NCI-H1105 (cell line): Measurements from ENCODE around the gene FRMD4A.

Experiments
- DNase-seq: peaks from one replicate; lab custom pipeline; 2025; lab: John Stamatoyannopoulos, UW

Gene FRMD4A

DNA sequence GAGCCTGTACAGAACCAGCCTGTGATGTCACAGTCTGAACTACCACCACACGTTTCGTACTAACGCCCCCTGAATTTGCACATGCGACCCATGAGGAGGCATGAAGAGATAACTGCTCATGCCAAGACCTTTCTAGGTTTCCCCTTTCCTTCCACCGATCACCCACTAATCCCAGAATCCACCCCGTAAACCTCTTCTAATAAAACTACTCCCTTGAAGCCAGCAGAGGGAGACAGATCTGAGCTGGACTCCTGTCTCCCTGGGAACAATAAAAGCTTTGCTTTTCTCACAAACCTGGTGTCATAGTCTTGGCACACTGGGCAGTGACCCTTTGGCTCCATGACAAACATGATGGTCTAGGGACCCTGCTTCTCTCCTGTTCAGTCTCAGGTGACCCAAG lies 144.5 kb downstream of the FRMD4A start:
- DNase-seq, result no peak

DNA sequence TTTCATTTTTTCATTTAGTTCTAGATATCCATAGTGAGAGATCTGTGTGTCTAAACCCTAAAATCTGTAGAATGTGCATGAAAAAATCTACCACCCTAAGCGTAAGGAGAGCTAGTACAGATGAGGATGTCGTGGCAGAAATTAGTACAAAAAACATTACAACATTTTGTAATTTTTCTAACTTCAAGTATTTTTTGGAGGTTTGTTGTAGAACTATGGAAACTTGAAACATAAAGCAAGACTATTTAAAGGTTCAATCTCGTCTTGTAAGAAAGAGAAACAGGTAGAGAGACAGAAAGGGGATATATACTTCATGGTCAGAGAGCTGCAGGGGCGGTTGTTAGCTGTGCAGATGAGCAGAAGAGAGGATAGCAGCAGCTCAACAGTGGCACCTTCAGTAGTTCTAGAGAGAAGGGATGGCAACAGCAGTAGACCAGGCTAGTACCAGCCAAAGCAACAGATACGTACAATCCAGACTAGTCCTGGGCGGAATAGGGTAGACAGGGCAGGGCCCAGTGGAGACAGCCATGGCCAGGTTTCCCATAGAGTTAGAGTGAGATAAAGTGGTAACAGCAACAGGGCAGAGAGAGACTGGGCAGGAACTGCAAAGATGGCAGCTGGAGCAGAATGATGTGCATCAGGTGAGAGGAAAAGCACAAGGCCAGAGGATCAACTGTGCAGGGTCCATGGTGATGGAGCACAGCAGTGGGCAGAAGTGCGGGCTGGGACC lies 145.2 kb downstream of the FRMD4A start:
- no peak for DNase-seq

DNA sequence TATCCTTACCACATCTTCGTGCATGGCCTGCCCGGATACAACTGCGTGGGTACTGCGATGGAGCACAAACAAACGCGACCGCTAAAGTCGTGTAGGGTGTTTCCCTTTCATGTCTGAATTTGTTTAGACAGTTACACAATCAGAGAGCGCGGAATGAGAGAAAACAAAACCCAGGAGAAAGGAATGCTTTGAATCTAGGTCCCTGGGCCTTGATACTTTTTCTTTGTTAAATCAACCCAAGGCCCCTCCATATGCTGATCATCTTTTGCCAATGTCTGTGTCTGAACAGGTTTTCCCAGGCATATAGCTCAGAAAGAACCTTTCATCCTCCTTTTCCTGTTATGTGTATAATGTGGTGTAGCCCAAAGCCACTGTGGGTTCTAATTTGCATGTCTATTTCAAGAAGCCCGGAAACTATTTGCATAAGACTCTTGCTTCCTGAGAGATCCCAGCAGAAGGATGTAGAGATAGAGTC lies 145.8 kb downstream of the FRMD4A start:
- DNase-seq, result no peak

DNA sequence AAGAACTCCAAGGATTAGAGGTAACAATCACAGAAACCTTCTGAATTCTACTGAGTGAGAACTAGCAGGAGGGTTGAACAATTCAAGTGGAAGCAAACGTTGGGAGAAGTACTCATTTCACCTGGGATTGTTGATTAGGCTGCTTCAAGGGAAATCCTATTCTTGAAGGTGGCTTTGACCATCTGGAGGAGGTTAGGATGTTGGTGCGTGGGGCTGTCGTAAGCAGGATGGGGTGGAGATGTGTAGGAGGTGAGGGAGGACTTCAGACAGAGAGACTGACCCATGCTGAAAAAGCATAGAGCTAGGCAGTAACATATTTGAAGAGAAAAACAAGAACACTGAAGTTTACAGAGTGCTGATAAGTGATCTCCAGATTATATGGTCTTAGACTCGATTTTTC lies 147.9 kb downstream of the FRMD4A start:
- no peak for DNase-seq

DNA sequence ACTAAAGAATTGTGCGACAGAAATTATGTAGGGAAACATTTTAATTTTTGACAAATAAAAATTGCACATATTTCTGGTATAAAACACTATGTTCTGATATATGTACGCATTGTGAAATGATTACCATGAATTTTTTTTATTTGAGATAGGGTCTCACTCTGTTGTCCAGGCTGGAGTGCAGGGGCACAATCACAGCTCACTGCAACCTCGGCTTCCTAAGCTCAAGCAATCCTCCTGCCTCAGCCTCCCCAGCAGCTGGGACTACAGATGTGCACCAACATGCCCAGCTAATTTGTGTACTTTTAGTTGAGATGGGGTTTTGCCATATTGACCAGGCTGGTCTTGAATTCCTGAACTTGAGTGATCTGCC lies 149.2 kb downstream of the FRMD4A start:
- DNase-seq, result no peak

DNA sequence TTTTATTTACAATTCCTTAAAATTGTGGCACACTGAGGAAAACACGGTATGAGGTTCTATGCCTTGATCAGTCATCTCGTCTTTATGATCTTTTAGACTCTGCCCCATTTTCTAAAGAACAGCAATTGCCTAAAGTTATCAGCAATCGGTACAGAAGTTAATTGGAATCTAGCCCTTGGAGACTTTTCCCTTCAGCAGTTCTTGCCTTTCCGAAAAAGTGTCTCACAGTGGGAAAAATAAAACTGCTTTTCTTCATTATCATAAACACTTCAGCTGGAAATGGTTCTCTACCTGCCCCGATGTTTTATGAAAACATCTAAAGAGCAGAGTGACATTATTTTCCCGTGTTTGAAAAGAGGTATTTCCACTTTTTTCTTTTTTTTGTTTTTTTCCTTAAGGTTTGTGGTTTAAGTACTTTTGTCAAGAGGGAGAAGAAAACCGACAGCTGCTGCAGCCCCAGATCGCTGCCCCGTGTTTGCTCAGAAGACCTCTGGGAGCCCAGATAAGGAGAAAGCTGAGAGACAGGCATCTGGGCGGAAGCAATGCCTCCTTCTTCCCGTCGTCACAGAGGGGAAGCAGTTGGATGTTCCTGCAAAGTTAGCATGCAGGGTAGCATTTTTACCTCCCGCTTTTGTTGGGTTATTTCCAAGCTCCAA lies 149.7 kb downstream of the FRMD4A start:
- no peak for DNase-seq

DNA sequence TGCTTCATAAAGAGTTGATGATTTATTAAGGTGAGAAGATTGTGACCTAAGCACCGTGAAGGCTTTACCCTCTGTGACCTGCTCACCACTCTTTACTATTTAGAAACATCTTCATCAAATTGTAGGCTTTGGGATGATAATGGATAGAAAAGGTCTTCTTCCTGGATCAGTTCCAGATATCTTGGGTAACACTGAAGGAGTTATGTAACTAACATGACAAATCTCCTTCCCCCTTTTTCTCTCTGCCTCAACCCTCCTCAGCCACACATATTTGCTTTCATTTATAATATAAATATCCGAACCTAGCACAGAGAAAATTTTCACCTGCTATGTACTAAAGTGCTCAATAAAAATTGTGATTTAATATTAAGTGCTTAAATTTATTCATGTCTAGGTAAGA lies 151.5 kb downstream of the FRMD4A start:
- no peak for DNase-seq

DNA sequence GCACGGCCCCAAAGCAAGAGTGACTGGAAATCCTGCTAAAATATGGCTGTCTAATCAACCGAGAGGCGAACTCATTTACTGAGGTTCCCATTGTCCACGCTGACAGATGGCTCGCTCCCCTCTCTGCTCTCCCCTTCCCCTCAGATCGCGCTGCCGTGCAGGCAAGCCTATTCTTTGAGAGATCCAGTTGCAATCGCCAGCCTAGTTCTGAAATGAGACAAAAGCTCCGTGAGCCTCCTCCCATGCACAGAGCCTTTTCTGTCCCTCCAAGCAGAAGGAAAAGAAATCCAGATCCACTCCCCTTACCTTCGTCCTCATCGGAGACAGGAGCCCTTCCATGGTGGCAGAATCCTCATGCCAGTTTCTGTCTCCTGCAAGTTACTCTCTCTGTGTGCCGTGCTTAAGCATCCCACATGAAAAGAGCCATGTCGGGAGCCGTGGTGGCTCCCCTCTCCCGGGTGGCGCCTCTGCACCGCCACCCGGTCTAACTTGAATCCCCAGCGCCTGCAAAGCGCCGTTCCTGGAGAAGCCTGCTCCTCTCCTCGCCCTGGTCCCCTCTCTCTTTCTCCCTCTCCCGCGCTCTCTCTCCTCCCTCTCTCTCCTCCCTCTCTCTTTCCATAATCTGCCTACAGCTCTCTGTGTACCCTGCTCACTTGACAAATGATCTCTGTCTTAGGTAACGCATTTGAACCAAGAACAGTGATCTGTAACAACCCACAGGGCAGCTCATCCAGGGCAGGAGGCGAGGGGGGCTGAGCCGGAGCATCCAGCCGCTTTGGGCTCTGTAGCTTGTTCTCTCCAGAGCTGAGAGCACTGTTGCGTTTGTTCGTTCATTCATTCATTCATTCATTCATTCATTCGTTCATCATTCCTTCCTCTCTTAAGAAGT lies 156.8 kb downstream of the FRMD4A start:
- no peak for DNase-seq

DNA sequence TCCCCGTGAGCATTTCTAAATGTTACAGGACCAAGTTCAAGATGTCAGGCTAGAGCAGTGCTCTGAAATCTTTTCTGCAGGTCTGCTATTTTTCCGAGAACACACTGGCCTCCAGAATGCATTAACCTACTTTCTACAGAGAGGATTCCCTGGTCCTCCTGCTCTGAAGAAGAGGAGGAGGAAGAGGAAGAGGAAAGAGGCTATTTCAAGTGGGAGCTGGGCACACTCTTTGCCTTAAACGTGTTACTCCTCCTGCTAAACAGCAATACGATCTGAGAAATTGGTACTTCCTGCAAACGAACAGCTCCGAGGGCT lies 157.4 kb downstream of the FRMD4A start:
- no peak for DNase-seq

DNA sequence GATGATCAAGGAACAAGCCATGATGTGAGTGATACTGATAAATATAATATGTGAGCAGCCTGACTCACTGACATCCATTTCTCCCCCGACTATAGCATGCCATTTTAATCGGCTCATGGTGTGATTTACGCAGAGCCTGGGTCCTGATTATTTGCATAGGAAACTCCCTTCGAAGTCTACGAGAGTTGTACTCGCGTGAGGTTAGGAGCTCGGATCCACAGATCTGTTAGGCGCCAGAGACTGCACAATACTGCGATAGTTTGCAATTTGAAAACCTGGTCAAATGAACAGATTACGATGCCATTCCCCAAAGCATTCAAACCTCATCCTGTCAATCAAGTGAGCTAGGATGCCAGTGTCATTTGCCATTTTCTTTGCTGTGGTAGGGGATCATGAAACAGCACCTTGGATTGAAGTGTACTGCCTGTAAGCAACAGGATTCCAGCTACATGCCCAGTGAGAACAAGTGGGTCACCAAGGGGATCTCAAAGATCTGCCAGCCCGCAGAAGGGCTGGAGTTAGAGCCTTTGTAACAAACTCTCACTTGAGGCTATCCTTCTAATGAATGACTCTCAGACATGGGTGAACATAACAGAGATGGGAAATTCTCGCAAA lies 158.3 kb downstream of the FRMD4A start:
- no peak for DNase-seq

DNA sequence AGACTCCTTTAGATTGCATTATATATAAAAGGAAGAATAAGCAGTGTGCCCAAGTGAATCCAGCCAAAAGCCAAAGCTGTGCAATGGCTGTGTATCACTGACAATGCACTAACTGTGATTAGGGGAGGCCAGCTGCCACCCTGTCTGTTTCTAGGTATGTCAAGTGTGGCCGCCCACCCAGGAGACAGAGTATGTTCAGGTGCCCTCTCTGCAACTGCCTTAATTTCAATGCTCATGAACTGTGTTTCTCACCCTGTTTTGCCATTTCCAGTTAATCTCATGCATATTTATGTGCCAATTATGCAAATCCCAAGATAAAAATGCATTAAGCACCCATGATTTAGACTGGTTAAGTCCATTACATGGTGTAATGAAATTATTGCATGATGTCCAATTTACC lies 159.4 kb downstream of the FRMD4A start:
- DNase-seq, result no peak

DNA sequence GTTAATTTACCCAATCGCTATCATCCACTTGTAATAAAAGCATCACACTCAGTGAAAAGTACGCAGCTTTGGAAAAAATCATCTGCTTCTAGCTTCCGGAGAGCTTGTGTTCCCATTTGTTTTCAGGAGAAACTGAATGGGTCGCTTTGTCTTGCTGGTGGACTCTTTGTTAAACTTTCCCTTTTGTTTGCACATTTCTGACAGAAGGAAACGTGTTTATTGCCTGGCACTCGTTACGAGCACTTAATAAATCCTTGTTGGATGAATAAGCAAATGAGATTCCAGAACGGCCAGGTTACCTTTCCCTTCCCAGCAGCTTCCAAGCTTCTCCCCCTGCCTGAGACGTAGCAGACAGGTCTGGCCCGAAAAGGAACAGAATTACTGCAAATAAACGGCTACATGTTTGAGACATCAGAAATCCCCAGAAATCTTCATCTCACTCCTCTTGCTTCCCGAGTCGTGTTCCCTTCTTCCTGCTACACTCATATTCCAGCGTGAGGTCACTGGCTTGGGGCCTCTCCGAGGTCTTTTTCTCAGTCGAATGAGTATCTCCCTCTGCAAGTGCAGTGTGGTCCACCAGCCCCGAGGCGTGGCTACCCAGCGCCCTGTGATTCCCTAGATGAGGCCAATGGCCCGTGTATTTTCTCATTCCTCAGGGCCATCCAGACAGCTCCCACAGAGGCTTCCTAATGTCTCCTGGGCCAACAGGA lies 167.2 kb downstream of the FRMD4A start:
- DNase-seq, result no peak

DNA sequence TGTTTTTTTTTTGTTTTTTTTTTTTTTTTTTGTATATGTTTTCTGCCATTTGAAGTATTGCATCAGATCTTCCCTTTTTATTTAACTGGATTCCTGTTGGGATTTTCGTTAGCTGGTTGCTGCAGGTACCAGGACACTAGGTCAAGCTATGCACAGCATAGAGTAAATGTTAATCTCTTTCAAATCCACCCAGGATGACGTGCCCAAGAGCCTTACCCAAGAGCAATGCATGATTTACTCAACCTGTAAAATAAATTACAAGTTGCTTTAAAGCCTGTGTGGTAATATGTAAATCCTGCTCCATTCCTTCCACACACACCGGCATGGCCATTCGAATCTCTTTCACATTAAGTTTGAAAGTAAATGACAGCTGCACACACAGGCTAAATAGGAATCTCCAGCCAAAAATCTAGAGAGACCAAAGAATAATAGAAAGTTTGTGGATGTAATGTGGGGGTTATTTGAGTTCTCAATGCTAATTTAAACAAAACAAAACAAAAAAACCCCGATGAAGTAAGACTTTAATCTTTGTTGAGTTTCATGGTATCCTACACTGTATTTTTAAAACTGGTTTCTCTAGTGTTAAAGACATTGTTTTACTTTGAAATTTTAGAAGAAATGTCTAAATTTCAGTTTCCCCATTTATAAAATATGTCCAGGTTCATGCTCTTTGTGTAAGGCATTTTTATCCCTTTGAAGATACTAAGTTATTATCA lies 167.9 kb downstream of the FRMD4A start:
- DNase-seq, result no peak

DNA sequence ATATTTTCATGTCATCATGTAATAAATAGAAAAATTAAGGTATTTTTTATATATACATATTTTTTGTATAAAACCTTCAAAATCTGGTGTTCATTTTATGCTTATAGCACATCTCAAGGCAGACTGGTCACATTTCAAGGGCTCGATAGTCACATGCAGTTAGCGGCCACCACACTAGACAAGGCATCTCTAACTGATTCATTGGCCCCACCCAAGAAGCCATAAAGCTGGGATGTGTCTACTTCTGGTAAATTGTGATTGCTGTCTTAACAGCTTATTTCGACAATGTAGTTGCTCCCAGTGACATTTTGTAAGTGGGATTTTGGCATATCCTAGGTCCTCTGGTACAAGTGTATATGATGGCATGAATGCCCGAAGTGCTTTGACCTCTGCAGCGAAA lies 168.7 kb downstream of the FRMD4A start:
- no peak for DNase-seq

DNA sequence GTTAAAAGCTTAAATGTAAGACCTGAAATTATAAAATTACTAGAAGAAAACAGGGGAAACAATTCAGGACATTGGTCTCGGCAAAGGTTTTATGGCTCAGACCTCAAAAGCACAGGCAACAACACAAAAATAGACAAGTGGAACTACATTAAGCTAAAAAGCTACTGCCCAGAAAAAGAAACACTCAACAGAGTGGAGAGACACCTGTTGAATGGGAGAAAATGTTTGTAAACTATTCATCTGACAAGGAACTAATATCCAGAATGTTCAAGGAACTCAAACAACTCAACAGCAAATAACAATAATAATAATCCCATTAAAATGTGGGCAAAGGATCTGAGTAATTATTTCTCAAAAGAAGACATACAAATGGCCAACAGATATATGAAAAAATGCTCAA lies 170.4 kb downstream of the FRMD4A start:
- no peak for DNase-seq

DNA sequence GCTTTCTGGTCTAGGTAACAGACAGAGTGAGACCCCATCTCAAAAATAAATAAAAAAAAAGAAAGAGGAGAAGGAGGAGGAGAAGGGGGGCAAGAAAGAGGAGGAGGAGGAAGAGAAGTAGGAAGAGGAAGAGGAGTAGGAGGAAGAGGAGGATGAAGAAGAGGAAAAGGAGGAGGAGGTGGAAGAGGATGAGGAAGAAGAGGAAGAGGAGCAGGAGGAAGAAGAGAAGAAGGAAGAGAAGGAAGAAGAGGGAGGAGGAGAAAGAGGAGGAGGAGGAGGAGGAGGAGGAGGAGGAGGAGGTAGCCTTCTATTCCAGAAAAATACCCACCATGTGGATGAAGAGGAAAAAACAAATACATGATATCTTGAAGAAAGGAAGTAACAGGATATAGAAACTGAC lies 172.1 kb downstream of the FRMD4A start:
- DNase-seq, result no peak

DNA sequence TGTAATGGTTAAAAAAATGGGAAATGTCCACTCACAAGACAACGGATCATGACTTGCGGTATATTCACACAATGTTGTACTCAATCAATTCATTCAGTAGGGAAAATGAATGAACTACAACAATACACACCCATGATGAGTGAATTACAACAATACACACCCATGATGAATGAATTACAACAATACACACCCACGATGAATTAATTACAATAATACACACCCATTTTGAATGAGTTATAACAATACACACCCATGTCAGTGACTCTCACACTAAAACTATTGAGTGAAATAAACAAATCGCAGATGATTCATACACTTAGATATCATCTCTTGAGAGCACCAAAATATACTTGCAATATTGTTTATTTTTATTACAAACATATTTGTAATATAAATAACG lies 174.6 kb downstream of the FRMD4A start:
- no peak for DNase-seq

DNA sequence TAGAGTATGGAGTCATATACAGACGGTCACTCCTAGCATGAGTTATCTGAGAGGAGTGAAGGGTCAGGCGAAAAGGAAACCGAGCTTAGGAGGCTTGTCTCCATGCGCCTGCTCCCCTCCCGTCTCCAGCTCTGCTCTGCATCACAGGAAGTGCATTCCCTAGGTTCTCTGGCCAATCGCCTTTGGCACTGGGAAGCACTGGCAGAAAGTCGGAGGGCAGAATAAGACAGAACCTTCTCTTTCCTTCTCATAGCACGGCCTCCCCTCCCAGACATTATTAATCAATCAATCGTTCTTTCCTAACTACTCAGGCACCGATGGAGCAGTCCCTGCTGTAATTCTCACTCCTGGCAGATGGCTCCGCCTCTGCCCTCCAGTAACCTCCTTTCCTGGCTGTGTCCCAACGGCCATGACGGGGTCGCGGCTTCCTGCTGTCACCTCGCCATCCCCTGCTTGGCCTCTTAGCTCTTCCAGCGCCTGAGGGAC lies 177.1 kb downstream of the FRMD4A start:
- no peak for DNase-seq

DNA sequence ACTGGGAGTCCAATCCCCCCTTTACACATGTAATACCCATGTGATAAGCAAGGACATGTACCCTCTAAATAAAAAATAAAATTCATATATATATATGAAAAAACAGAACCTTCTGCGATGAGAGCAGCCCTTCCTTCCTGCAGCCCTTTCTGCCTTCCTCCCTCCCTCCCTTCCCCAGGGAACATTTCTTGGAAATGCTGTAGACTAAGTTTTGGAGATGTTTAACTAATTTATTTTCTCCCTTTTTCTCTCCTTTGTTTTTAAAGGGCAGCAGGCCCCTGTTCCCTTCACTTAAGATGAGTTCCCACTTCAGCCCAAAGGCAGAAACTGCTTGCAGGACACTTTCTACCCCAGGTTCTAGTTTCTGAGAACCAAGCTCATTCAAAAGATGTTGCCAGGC lies 179.2 kb downstream of the FRMD4A start:
- no peak for DNase-seq

DNA sequence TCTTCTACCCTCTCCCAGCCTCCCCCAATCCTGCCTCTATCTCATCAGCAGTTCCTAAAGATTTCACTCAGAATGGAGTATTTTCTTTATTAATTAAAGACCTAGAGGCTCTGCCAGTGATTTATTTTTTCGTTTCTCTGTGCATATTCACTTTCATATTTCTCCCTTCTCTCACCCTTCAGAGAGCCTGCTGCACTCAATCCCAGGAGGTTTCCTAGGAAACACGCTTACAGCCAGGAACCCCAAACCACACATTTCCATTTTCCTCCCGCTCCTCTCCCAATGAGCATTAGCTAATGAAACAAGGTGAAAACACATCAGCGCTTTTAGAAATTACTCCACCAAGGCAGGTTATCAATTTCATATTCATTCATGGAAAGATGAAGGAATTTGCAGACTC lies 180.2 kb downstream of the FRMD4A start:
- no peak for DNase-seq

DNA sequence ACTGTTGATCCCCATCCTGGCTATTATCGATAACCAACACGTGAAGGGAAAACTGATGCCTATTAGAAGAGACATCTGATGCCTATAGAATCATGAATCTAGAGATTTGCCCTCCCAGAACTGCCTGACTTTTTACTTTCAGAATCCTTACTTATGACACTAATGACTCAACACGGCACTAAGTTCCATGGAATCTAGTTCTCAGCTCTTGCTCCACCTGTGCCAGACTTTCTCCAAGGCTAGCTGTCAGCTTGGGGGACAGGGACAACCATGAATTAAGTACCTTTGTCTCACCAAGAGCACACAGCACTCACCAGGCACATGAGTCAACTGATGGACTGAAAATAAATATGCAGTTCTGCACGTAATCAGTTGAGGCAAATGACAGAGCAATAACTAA lies 184.2 kb downstream of the FRMD4A start:
- DNase-seq, result no peak
